ENCODE measurements around the gene LYSET.
A peak's percentile ranks its signal among the peaks of the same experiment; 100 is the strongest.
"Not testable (repeated sequence)": the region's sequence is repeated elsewhere in the genome, so short reads cannot be mapped to it uniquely, and the experiment has no call there.

Gene LYSET

GRCh38 chr14:93232159-93232558 lies 47.0 kb downstream of the LYSET start (continued):
- no peak for TF ChIP-seq GFI1B (tag by site-specific recombination; IDR thresholded peaks at IDR 0.05)

- CTCF ChIA-PET: interaction anchor here (0.6 to 1.3 kb wide), 3 partner anchors 281 to 507 kb away, joined by 3 to 5 read pairs (median 3); no protein-coding TSS in a partner anchor
- TF ChIP-seq ZNF280D (tag by site-specific recombination; IDR thresholded peaks at IDR 0.05): peak; percentile 55; the same call in 1 of the 2 replicates
- peak; percentile 95 for TF ChIP-seq ZNF146 (tag by site-specific recombination; IDR thresholded peaks at IDR 0.05)
- H3K4me1 ChIP-seq (ENCODE audit: control insufficient read depth, insufficient read depth, low read length); H3K27ac ChIP-seq (ENCODE audit: extremely low read depth, low read depth, low read length); H3K4me3 ChIP-seq (ENCODE audit: low read depth, low read length); POLR2A ChIA-PET; H3K9me3 ChIP-seq (ENCODE audit: control insufficient read depth, insufficient read depth, low read depth, low read length): not testable (repeated sequence)
- H3K36me3 ChIP-seq (ENCODE audit: control insufficient read depth in 2 of 2, insufficient read depth in 1 of 2, low read length in 2 of 2): peaks cover 6 to 15% of the 10 kb centered on the region in 2 experiments; a peak in 2 of 3 replicates
Measured at GRCh38 chr14:93233078-93233477, 48.0 kb downstream of the LYSET start.

- TF ChIP-seq BCL11A (tag by site-specific recombination; IDR thresholded peaks at IDR 0.05; ENCODE audit: low read depth): no peak
- TF ChIP-seq ZBTB6 (tag by site-specific recombination; IDR thresholded peaks at IDR 0.05): no peak
- TF ChIP-seq ZBTB26 (tag by site-specific recombination; optimal IDR thresholded peaks at IDR 0.05): no peak
- no peak for TF ChIP-seq ZNF214 (tag by site-specific recombination; IDR thresholded peaks at IDR 0.05; ENCODE audit: borderline replicate concordance)
- no peak for TF ChIP-seq ZNF138 (tag by site-specific recombination; IDR thresholded peaks at IDR 0.05; ENCODE audit: borderline replicate concordance)
- TF ChIP-seq ZNF280D (tag by site-specific recombination; IDR thresholded peaks at IDR 0.05): no peak
- no peak for TF ChIP-seq ZBTB49 (tag by site-specific recombination; IDR thresholded peaks at IDR 0.05; ENCODE audit: low read depth)
- no peak for TF ChIP-seq ZNF626 (tag by site-specific recombination; IDR thresholded peaks at IDR 0.05)
- TF ChIP-seq GFI1B (tag by site-specific recombination; IDR thresholded peaks at IDR 0.05): no peak
- TF ChIP-seq ZBTB20 (tag by site-specific recombination; IDR thresholded peaks at IDR 0.05): no peak
- TF ChIP-seq ZNF223 (tag by site-specific recombination; IDR thresholded peaks at IDR 0.05): no peak
- TF ChIP-seq ZSCAN16 (tag by site-specific recombination; IDR thresholded peaks at IDR 0.05): no peak
- no peak for TF ChIP-seq KLF9 (tag by site-specific recombination; IDR thresholded peaks at IDR 0.05; ENCODE audit: low read depth)
- TF ChIP-seq ZNF521 (tag by site-specific recombination; IDR thresholded peaks at IDR 0.05): no peak
- no peak for TF ChIP-seq ZNF423 (tag by site-specific recombination; IDR thresholded peaks at IDR 0.05)
- no peak for TF ChIP-seq ZNF768 (tag by site-specific recombination; IDR thresholded peaks at IDR 0.05)
- no peak for TF ChIP-seq ZNF600 (tag by site-specific recombination; IDR thresholded peaks at IDR 0.05)
- no peak for TF ChIP-seq YY2 (tag by site-specific recombination; IDR thresholded peaks at IDR 0.05)
- no peak for TF ChIP-seq ZSCAN30 (tag by site-specific recombination; IDR thresholded peaks at IDR 0.05)
- no peak for TF ChIP-seq ZNF530 (tag by site-specific recombination; IDR thresholded peaks at IDR 0.05; ENCODE audit: low read depth)
- CTCF ChIA-PET: interaction anchor here (0.7 kb wide), 1 partner anchor 163 kb away, joined by 4 read pairs; no protein-coding TSS in a partner anchor
- Histone ChIP-seq H3K4me3 (ENCODE audit: low read depth, low read length) (no peak overlapping the region), H3K9me3 (ENCODE audit: control insufficient read depth, insufficient read depth, low read depth, low read length) (no peaks in the 10 kb centered on the region), H3K4me1 (ENCODE audit: control insufficient read depth, insufficient read depth, low read length) (0 out of 2 replicates have a peak, but pooled peaks cover 3% of the 10 kb centered on the region), H3K27ac (ENCODE audit: extremely low read depth, low read depth, low read length) (no peak overlapping the region), H3K36me3 (ENCODE audit: control insufficient read depth in 2 of 2, insufficient read depth in 1 of 2, low read length in 2 of 2) (peaks cover 0 to under 1% of the 10 kb centered on the region in 2 experiments; a peak in 1 of 3 replicates)
- POLR2A ChIA-PET: no interaction called here
Measured at GRCh38 chr14:93234798-93235197, 49.7 kb downstream of the LYSET start.
